ENCODE measurements around the gene VIPAS39.

The VIPAS39 gene

GRCh38 chr14:77409131-77409533 lies 48.3 kb downstream of the VIPAS39 start:
- TF ChIP-seq CTCF (IDR thresholded peaks at IDR 0.05; ENCODE audit: low read depth, low read length) = peak; percentile 20
- no peak overlapping the region for H3K4me3 ChIP-seq (ENCODE audit: low read depth, low read length)
- DNase-seq (ENCODE audit: low read depth, low spot score) = no peak
- in situ Hi-C loops (cut with HindIII; ENCODE audit: low sequenced_read_pairs) = no loop called here

DNA sequence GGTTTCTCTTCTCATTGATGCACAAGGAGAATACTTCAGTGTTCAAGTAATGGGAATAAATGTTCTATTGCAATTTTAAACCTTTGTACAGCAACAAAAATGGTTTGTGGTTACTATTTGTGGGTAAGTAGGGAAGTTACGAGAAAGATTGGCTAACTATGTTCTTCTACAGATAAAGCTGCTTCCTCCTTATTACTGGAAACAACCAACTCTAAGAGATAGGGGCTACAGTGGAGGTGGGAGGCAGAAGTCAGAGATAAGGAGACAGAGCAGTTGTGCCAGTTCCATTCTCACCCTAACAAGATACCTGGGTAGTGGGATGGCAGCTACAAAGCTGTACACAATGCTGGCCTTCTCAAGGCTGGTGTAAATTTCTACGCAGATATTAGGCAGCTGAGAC lies 50.2 kb downstream of the VIPAS39 start:
- no peak for DNase-seq (ENCODE audit: low read depth, low spot score)
- H3K4me3 ChIP-seq (ENCODE audit: low read depth, low read length) = no peak overlapping the region
- in situ Hi-C loops (cut with HindIII; ENCODE audit: low sequenced_read_pairs) = no loop called here
- TF ChIP-seq CTCF (IDR thresholded peaks at IDR 0.05; ENCODE audit: low read depth, low read length) = no peak

DNA sequence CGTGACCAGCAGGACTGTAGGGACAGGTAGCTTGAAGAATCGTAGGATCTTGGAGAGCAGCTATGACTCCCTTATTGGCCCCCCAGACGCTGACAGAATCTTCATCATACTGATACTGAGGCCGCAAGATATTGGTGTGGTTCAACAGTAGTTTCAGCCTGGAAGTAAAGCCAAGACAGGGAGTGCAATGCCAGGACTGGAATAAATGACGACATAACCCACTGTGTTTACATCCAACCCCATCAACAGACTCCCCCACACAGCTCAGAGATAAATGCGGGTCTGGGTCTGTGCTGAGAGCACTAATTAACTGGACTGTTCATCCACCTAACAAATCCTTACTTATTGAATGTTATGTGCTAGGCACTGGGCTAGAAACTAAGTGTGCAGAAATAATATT lies 50.7 kb downstream of the VIPAS39 start:
- no peak overlapping the region for H3K4me3 ChIP-seq (ENCODE audit: low read depth, low read length)
- in situ Hi-C loops (cut with HindIII; ENCODE audit: low sequenced_read_pairs) = no loop called here
- no peak for DNase-seq (ENCODE audit: low read depth, low spot score)
- no peak for TF ChIP-seq CTCF (IDR thresholded peaks at IDR 0.05; ENCODE audit: low read depth, low read length)

GRCh38 chr14:77406086-77406485 lies 51.3 kb downstream of the VIPAS39 start:
- no peak overlapping the region for H3K4me3 ChIP-seq (ENCODE audit: low read depth, low read length)
- in situ Hi-C loops (cut with HindIII; ENCODE audit: low sequenced_read_pairs) = no loop called here
- no peak for TF ChIP-seq CTCF (IDR thresholded peaks at IDR 0.05; ENCODE audit: low read depth, low read length)
- no peak for DNase-seq (ENCODE audit: low read depth, low spot score)

- in situ Hi-C loops (cut with HindIII; ENCODE audit: low sequenced_read_pairs) = no loop called here
- no peak for TF ChIP-seq CTCF (IDR thresholded peaks at IDR 0.05; ENCODE audit: low read depth, low read length)
- H3K4me3 ChIP-seq (ENCODE audit: low read depth, low read length) = no peak overlapping the region
These were observed 53.6 kb downstream of the VIPAS39 start for GRCh38 chr14:77403768-77404167.

DNA sequence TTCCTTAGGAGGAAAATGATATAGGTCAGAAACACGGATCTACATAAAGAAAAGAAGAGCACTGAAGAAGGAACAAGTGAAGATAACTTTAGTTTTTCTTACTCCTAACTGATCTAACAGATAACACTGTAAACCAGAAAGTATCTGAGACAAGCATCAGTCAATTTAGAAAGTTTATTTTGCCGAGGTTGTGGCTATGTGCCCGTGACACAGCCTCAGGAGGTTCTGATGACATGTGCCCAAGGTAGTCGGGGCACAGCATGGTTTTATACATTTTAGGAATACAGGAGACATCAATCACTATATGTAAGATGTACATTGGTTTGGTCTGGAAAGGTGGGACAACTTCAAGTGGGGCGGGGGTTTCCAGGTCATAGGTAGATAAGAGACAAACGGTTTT lies 57.2 kb downstream of the VIPAS39 start:
- no peak for DNase-seq (ENCODE audit: low read depth, low spot score)
- no peak overlapping the region for H3K4me3 ChIP-seq (ENCODE audit: low read depth, low read length)
- no peak for TF ChIP-seq CTCF (IDR thresholded peaks at IDR 0.05; ENCODE audit: low read depth, low read length)
- in situ Hi-C loops (cut with HindIII; ENCODE audit: low sequenced_read_pairs) = no loop called here

More at GRCh38 chr14:77403768-77404167, 53.6 kb downstream of the VIPAS39 start:
- no peak for DNase-seq (ENCODE audit: low read depth, low spot score)

DNA sequence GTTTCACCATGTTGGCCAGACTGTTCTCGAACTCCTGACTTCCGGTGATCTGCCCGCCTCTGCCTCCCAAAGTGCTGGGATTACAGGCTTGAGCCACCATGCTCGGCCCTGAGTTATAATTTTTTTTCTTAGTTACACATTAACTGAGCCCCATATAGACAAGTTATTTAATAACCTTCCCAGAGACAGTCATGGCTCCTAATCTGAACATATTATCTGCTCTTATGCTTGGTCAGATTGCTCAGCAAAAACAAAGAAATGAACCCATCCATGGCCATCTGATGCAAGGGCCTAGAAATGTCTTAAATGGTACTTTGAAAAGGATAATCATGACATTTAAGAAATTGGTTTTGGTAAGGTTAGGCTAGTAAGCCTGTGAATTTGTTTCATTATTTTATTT lies 67.2 kb downstream of the VIPAS39 start:
- DNase-seq (ENCODE audit: low read depth, low spot score) = no peak
- no peak for TF ChIP-seq CTCF (IDR thresholded peaks at IDR 0.05; ENCODE audit: low read depth, low read length)
- in situ Hi-C loops (cut with HindIII; ENCODE audit: low sequenced_read_pairs) = no loop called here
- H3K4me3 ChIP-seq (ENCODE audit: low read depth, low read length) = no peak overlapping the region

All from astrocyte of the spinal cord (primary cell).